ENCODE measurements around the gene HAPSTR1. TPM values are rescaled to one million over a fixed set of nuclear protein-coding genes. Genes with fewer than 3 reads are reported as not detected.
A peak's percentile ranks its signal among the peaks of the same experiment; 100 is the strongest.
"Not testable (repeated sequence)": the region's sequence is repeated elsewhere in the genome, so short reads cannot be mapped to it uniquely, and the experiment has no call there.

The HAPSTR1 gene
- 10 to 100 TPM; 71.6 to 72.2 TPM for total RNA-seq

GRCh38 chr16:9090960-9091866 is at the start of gene HAPSTR1:
Gene HAPSTR1, plus strand, starts transcription at chr16:9091644. Its CDS starts 401 bp downstream, at chr16:9092045.
- no peaks in the 10 kb centered on the region for H3K9me3 Mint-ChIP-seq
- peak within 1 kb of the TSS; percentile 99 for H3K27ac Mint-ChIP-seq
- ATAC-seq (ENCODE audit: low read depth) (peak; percentile 90), DNase-seq (peak; percentile 98)
- H3K27me3 Mint-ChIP-seq = no peaks in the 10 kb centered on the region
- POLR2A ChIA-PET = interaction anchor here (0.7 to 5.9 kb wide), 24 partner anchors 11 to 1997 kb away, joined by 3 to 227 read pairs (median 6); partner anchors contain the start of genes CARHSP1, DEXI, NUBP1 and PMM2
- H3K36me3 Mint-ChIP-seq = peaks cover 28% of the 10 kb centered on the region
- H3K4me3 Mint-ChIP-seq = peak within 1 kb of the TSS; percentile 98
- peaks cover 22% of the 10 kb centered on the region for H3K4me1 Mint-ChIP-seq

DNA sequence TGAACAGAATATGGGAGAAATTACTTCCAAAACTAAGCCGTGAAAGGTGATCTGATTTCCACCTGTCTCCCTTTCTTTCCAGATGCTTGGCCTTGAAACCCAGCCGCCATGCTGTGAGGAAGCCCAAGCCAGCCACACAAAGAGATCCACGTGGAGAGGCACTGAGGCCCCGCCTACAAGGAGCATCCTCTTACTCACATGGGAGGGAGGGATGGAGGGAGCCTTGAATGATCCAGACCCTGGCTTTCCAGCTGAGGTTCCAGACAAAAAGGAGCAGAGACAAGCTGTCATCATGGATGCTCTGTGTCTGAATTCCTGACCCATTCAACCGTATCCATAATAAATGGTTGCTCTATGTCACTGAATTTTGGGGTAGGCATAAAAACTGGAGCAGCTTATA is 48.9 kb upstream of the HAPSTR1 start:
- no peak overlapping the region for H3K4me3 Mint-ChIP-seq
- peaks cover 2% of the 10 kb centered on the region for H3K36me3 Mint-ChIP-seq
- DNase-seq (no peak), ATAC-seq (ENCODE audit: low read depth) (no peak)
- no peaks in the 10 kb centered on the region for H3K27me3 Mint-ChIP-seq
- no peaks in the 10 kb centered on the region for H3K4me1 Mint-ChIP-seq
- no peak overlapping the region for H3K27ac Mint-ChIP-seq
- POLR2A ChIA-PET = no interaction called here
- peaks cover 3% of the 10 kb centered on the region for H3K9me3 Mint-ChIP-seq

- Mint-ChIP-seq H3K27me3 (no peaks in the 10 kb centered on the region), H3K36me3 (peaks cover 2% of the 10 kb centered on the region), H3K27ac (no peak overlapping the region), H3K9me3 (peaks cover 3% of the 10 kb centered on the region), H3K4me3 (no peak overlapping the region), H3K4me1 (peaks cover 3% of the 10 kb centered on the region)
- DNase-seq (no peak), ATAC-seq (ENCODE audit: low read depth) (no peak)
- POLR2A ChIA-PET = no interaction called here
Measured at GRCh38 chr16:9042964-9043680, 48.3 kb upstream of the HAPSTR1 start.

GRCh38 chr16:9045562-9045961 is 45.9 kb upstream of the HAPSTR1 start:
- POLR2A ChIA-PET; H3K36me3 Mint-ChIP-seq; H3K27ac Mint-ChIP-seq; H3K9me3 Mint-ChIP-seq; H3K4me1 Mint-ChIP-seq; H3K4me3 Mint-ChIP-seq; DNase-seq; H3K27me3 Mint-ChIP-seq; ATAC-seq (ENCODE audit: low read depth): not testable (repeated sequence)

GRCh38 chr16:9046667-9047055 is 44.8 kb upstream of the HAPSTR1 start:
- POLR2A ChIA-PET = interaction anchor here (1.7 kb wide), 1 partner anchor 14 kb away, joined by 3 read pairs; no protein-coding TSS in a partner anchor
- H3K27ac Mint-ChIP-seq = no peak overlapping the region
- peaks cover 3% of the 10 kb centered on the region for H3K9me3 Mint-ChIP-seq
- peaks cover 2% of the 10 kb centered on the region for H3K36me3 Mint-ChIP-seq
- DNase-seq (no peak), ATAC-seq (ENCODE audit: low read depth) (no peak)
- H3K27me3 Mint-ChIP-seq = no peaks in the 10 kb centered on the region
- peaks cover 10% of the 10 kb centered on the region for H3K4me1 Mint-ChIP-seq
- H3K4me3 Mint-ChIP-seq = no peak overlapping the region

GRCh38 chr16:9047689-9048301 is 43.6 kb upstream of the HAPSTR1 start:
- Mint-ChIP-seq H3K4me3 (no peak overlapping the region), H3K4me1 (peaks cover 10% of the 10 kb centered on the region), H3K9me3 (peaks cover 3% of the 10 kb centered on the region), H3K27ac (no peak overlapping the region), H3K27me3 (peaks cover 3% of the 10 kb centered on the region), H3K36me3 (peaks cover 2% of the 10 kb centered on the region)
- ATAC-seq (ENCODE audit: low read depth) (peak; percentile 30), DNase-seq (no peak)
- POLR2A ChIA-PET = interaction anchor here (1.7 kb wide), 1 partner anchor 12 kb away, joined by 3 read pairs; no protein-coding TSS in a partner anchor

GRCh38 chr16:9048302-9048700 is 43.1 kb upstream of the HAPSTR1 start:
- ATAC-seq (ENCODE audit: low read depth) (no peak), DNase-seq (no peak)
- no peak overlapping the region for H3K4me3 Mint-ChIP-seq
- H3K4me1 Mint-ChIP-seq = peaks cover 11% of the 10 kb centered on the region
- POLR2A ChIA-PET = interaction anchor here (1.7 kb wide), 1 partner anchor 12 kb away, joined by 3 read pairs; no protein-coding TSS in a partner anchor
- H3K27me3 Mint-ChIP-seq = peaks cover 3% of the 10 kb centered on the region
- peaks cover 2% of the 10 kb centered on the region for H3K36me3 Mint-ChIP-seq
- H3K27ac Mint-ChIP-seq = no peak overlapping the region
- H3K9me3 Mint-ChIP-seq = peaks cover 3% of the 10 kb centered on the region

- peaks cover 11% of the 10 kb centered on the region for H3K4me1 Mint-ChIP-seq
- no peak for DNase-seq
Measured at GRCh38 chr16:9049241-9049640, 42.2 kb upstream of the HAPSTR1 start.

DNA sequence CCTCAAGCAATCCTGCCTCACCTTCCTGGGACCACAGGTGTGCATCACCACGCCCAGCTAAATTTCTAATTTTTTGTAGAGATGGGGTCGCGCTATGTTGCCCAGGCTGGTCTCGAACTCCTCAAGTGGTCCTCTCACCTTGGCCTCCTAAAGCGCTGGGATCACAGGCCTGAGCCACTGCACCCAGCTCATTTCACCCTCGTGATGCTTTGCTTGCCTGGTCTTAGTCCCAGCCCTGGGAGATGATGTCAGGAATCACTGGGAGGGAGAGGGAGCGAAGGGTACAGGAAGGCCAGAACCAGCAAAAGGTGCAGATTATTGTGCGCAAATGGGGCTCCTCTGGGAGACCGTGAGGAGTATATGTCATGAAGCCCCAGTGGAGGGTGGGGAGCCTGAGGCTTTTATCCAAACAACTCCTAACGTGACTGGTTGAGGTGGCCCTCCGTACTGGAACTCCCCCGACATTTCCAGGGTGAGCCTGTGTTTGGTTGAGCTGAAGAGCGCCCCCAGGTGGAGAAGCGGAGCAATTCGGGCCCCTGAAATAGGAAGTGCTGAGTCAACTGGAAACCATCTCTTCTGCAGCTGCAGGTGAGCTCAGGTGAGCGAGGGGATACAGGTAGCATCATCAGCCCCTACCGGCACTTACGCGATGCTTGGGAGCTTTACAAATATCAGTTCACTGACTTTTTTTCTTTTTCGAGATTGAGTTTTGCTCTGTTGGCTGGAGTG is 41.2 kb upstream of the HAPSTR1 start:
- peaks cover 11% of the 10 kb centered on the region for H3K4me1 Mint-ChIP-seq
- H3K27ac Mint-ChIP-seq = no peak overlapping the region
- ATAC-seq (ENCODE audit: low read depth) (no peak), DNase-seq (no peak)
- POLR2A ChIA-PET = no interaction called here
- H3K4me3 Mint-ChIP-seq = no peak overlapping the region
- H3K27me3 Mint-ChIP-seq = peaks cover 3% of the 10 kb centered on the region
- H3K36me3 Mint-ChIP-seq = peaks cover 2% of the 10 kb centered on the region
- peaks cover 3% of the 10 kb centered on the region for H3K9me3 Mint-ChIP-seq

More at GRCh38 chr16:9049241-9049640, 42.2 kb upstream of the HAPSTR1 start:
- peaks cover 3% of the 10 kb centered on the region for H3K9me3 Mint-ChIP-seq
- ATAC-seq (ENCODE audit: low read depth) = no peak
- peaks cover 3% of the 10 kb centered on the region for H3K27me3 Mint-ChIP-seq
- H3K27ac Mint-ChIP-seq = no peak overlapping the region
- H3K36me3 Mint-ChIP-seq = peaks cover 2% of the 10 kb centered on the region
- no peak overlapping the region for H3K4me3 Mint-ChIP-seq
- POLR2A ChIA-PET = no interaction called here

GRCh38 chr16:9053006-9053601 is 38.3 kb upstream of the HAPSTR1 start:
- no peak overlapping the region for H3K27ac Mint-ChIP-seq
- H3K36me3 Mint-ChIP-seq = no peaks in the 10 kb centered on the region
- POLR2A ChIA-PET = no interaction called here
- H3K4me3 Mint-ChIP-seq = no peak overlapping the region
- peaks cover 9% of the 10 kb centered on the region for H3K4me1 Mint-ChIP-seq
- H3K9me3 Mint-ChIP-seq = no peaks in the 10 kb centered on the region
- no peak for DNase-seq
- ATAC-seq (ENCODE audit: low read depth) = no peak
- H3K27me3 Mint-ChIP-seq = peaks cover 3% of the 10 kb centered on the region

DNA sequence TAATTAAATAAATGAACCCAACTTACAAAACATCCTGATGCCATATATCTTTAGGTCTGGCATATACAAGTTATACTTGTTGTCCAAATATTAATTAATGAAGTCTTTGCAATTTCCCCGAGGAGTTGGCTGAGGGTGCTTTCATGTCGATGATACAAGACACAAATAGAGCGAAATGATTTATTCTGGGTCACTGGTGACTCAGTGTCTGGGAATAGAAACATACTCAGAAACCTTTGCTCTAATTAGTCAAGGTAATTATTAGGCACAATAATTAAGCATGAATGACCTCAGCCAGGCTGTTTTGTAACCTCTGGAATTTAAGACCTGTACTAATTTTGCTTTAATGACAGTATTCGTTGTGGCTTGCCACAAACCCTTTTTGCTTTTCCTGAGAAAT is 37.0 kb upstream of the HAPSTR1 start:
- DNase-seq (no peak), ATAC-seq (ENCODE audit: low read depth) (no peak)
- H3K27me3 Mint-ChIP-seq = peaks cover 4% of the 10 kb centered on the region
- POLR2A ChIA-PET = no interaction called here
- no peaks in the 10 kb centered on the region for H3K36me3 Mint-ChIP-seq
- H3K27ac Mint-ChIP-seq = no peak overlapping the region
- H3K4me1 Mint-ChIP-seq = peaks cover 2% of the 10 kb centered on the region
- H3K9me3 Mint-ChIP-seq = no peaks in the 10 kb centered on the region
- H3K4me3 Mint-ChIP-seq = no peak overlapping the region

GRCh38 chr16:9055115-9055514 is 36.3 kb upstream of the HAPSTR1 start:
- Mint-ChIP-seq H3K4me3 (no peak overlapping the region), H3K27ac (no peak overlapping the region), H3K4me1 (peaks cover 1% of the 10 kb centered on the region), H3K27me3 (peaks cover 5% of the 10 kb centered on the region), H3K36me3 (no peaks in the 10 kb centered on the region), H3K9me3 (no peaks in the 10 kb centered on the region)
- POLR2A ChIA-PET = no interaction called here
- DNase-seq = no peak
- no peak for ATAC-seq (ENCODE audit: low read depth)

All from activated naive CD8-positive, alpha-beta T cell treated with anti-CD3 and anti-CD28 coated beads, Interleukin-2, amount 10 ng/mL, durations not matched to agents 7 days and 5 days (primary cell).